Coronary artery (tissue), 2 donors: ENCODE data around the gene NCOA6.
A peak's percentile ranks its signal among the peaks of the same experiment; 100 is the strongest.

Experiments used
- DNase-seq: peaks from one replicate; pipeline ENCODE4 v3.0.0-alpha.2; 2017; ENCODE audit warnings: low spot score
- H3K27ac ChIP-seq, 2 donors: fragments of 200-600 bp; sonication (generic); one replicate each; pipeline ENCODE4 v1.5.1; 2016 to 2019
- H3K4me3 ChIP-seq: fragments of 200-600 bp; sonication (generic); 2 replicates; pipeline ENCODE4 v1.5.1; 2016; ENCODE audit warnings: mild to moderate bottlenecking, moderate library complexity
- TF ChIP-seq, protein P1 (sequence below): fragments of 200-600 bp; sonication (generic); IDR thresholded peaks from one replicate; pipeline ENCODE4 v1.5.1; 2019; ENCODE audit warnings: antibody characterized with exemption

Gene NCOA6

DNA sequence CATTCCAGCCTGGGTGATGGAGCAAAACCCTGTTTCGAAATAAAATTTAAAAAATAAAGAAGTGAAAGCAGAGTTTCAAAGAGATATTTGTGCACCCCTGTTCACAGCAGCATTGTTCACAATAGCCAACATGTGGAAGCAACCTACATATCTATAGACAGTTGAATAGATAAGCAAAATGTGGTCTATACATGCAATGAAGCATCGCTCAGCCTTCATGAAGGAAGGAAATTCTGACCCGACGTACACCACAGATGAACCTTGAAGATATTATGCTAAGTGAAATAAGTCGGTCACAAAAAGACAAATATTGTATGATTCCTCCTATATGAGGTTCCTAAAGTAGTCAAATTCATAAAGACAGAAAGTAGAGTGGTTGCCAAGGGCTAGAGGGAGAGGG is 6.5 kb upstream of the NCOA6 start:
- TF ChIP-seq, protein P1, sequence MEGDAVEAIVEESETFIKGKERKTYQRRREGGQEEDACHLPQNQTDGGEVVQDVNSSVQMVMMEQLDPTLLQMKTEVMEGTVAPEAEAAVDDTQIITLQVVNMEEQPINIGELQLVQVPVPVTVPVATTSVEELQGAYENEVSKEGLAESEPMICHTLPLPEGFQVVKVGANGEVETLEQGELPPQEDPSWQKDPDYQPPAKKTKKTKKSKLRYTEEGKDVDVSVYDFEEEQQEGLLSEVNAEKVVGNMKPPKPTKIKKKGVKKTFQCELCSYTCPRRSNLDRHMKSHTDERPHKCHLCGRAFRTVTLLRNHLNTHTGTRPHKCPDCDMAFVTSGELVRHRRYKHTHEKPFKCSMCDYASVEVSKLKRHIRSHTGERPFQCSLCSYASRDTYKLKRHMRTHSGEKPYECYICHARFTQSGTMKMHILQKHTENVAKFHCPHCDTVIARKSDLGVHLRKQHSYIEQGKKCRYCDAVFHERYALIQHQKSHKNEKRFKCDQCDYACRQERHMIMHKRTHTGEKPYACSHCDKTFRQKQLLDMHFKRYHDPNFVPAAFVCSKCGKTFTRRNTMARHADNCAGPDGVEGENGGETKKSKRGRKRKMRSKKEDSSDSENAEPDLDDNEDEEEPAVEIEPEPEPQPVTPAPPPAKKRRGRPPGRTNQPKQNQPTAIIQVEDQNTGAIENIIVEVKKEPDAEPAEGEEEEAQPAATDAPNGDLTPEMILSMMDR: no peak

DNA sequence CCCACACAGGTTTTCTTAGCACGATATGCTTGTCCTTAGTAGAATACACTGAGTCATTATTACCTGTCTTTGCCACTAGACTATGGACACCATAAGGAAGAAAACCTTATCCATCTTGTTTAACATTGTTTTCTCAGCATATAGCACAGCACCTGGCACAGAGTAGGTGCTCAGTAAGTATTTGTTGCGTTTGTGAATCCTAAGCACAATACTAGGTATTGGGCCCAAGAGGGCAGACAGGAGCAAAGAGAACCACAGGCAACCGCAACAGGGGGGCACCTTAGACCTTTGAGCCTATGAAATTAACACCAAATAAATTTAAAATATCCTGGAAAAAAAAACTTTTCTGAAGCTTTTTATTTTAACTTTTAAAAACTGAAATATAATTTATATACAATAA is 3.7 kb upstream of the NCOA6 start:
- no peak overlapping the region for H3K4me3 ChIP-seq
- TF ChIP-seq, protein P1: no peak
- H3K27ac ChIP-seq: no peak overlapping the region
- DNase-seq: no peak

More for the DNA sequence above, 6.5 kb upstream of the NCOA6 start:
- no peak overlapping the region for H3K27ac ChIP-seq
- DNase-seq: no peak
- H3K4me3 ChIP-seq: no peak overlapping the region

DNA sequence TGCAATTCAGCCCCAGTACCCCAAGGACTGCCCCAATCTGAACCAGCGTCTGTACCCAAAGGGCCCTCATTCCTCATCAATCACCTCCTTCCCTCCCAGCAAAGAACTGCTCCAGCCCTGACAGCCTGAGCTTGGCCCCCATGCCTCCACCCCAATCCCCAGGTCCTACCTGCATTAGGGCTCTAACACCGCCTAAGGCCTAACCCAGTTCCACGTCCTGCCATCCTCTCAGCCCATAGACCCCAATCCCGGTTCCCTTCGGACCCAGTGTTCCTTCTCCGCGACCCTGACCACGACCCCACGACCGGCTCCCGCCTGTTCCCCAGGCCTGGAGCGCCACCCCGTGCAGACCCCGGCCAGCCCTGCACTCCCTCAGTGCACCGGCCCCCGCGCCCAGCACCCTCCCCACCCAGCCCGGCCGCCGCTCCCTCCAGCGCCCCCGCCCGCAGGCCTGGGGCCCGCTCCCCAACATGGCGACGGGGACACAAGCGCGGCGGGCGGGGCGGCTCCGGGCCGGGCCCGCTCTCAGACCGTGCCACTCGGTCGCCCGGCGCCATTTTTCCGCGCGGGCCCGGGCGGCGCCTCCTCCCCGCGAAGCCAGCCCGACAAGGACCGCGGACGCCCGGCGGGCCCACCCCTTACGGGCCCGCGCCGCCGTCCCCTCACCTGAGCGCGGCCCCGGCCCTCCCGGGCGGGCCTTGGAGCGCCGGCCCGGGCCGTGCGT is 483 bp downstream of the NCOA6 start:
- TF ChIP-seq, protein P1: no peak
- peak; percentile 79 for DNase-seq
- Histone ChIP-seq H3K27ac (peak overlapping the region; percentile 89 to 98), H3K4me3 (peak overlapping the region; percentile 83)

DNA sequence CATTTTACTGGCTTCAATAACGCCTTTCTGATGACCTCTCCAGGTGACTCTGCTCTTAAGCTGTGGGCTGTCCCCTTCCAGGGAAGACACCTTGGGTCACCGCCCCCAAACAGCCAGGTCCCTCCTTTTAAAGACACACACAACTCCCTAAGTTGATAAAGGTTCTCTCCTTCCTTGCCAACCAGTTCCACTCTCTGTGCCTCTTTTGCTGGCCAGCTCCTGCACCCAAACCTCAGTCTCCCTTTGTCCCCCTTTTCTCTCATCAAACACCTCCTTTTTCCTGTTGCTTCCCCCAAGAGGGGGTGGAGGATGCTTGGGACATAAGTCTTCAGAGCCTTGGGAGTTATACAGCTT is 1.0 kb downstream of the NCOA6 start:
- Histone ChIP-seq H3K4me3 (peak overlapping the region; percentile 83), H3K27ac (peak overlapping the region; percentile 89 to 98)

DNA sequence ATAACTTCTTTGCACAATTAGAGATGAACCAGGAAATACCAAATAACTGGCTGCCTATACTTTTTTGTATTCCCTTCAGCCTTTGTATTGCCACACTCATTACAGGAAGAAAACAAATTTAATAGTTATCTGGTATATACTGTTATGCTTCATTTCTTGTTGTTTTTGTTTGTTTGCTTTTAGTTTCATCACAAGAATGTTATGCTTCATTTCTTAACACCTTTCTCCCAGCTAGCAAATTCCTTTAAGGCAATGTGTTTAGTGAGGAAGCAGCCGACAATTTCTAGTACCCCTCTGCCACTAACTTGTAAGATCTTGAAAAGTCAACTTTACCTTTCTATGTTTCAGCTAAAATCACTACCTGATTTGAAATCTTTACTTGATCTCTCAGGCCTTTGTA is 1.4 kb downstream of the NCOA6 start:
- H3K4me3 ChIP-seq: peak overlapping the region; percentile 83
- DNase-seq: no peak
- peak overlapping the region; percentile 89 to 98 for H3K27ac ChIP-seq
- TF ChIP-seq, protein P1: no peak

More for the DNA sequence above, 1.0 kb downstream of the NCOA6 start:
- TF ChIP-seq, protein P1: no peak
- peak; percentile 75 for DNase-seq

DNA sequence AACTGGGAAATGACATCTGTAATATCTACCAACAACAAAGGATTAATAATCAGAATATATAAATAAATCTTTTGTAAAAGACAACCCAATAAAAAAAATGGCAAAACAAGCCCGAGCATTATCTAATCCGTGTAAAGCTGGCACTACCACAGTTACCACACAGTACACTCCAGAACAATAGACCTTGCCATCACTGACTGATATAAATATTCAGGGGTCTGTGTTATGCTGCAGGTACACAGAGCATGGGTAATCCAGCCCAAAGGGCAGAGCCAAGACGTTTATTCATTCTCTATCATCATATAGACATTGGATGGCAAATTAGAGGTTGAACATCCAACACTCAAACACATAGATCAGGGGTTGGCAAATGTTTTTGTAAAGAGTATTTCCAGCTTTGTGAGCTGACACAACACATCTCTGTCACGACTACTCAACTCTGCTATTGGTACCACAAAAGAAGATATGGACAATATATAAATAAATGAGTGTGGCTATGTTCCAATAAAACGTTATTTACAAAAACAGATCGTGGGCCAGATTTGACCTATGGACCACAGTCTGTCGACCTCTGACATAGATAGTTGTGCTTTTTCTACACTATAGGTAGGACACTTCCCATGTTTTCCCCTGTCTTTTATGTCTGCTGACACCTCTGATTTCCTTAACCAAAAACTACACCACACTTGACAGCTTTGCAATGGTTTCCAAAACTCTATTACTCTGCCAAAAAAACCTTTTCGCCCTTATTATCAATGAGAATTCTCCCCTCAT is 4.5 kb downstream of the NCOA6 start:
- TF ChIP-seq, protein P1: no peak
- no peak overlapping the region for H3K4me3 ChIP-seq
- no peak for DNase-seq
- H3K27ac ChIP-seq: no peak overlapping the region

DNA sequence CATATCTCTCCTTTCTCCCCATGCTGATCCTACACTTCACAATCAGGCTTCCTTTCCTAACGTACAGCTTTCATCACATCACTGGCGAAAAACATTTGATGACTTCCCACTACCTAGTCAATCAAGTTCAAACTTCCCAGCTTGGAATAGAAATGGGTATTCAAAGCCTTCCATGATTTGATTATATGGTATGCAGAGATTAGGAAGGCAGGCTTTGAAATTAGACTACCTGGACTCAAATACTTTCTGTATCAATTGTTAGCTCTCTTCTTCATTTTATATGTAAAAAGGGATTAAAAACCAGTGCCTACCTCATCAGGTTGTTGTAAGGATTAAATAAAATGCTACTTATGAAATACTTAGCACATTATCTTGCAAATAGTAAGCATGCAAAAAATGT is 7.7 kb downstream of the NCOA6 start:
- H3K4me3 ChIP-seq: no peak overlapping the region

More for the DNA sequence above, 7.7 kb downstream of the NCOA6 start:
- H3K27ac ChIP-seq: no peak overlapping the region
- no peak for DNase-seq
- TF ChIP-seq, protein P1: no peak
